ENCODE data around the gene OSBP2.

- no peak for TF ChIP-seq CTCF (optimal IDR thresholded peaks at IDR 0.05 in 1 of 3, IDR thresholded peaks at IDR 0.05 in 1 of 3, conservative IDR thresholded peaks at IDR 0.05 in 1 of 3; ENCODE audit: extremely low read depth in 1 of 3, insufficient read depth in 2 of 3, low read length in 3 of 3)
- no peak for TF ChIP-seq EZH2 (IDR thresholded peaks at IDR 0.05; ENCODE audit: low read length)
These were observed 196.7 kb downstream of the OSBP2 start for GRCh38 chr22:30891443-30891755.

Data from keratinocyte (primary cell).